HG02571 (cell line): Measurements from ENCODE around the gene PSMD11.
A peak's percentile ranks its signal among the peaks of the same experiment; 100 is the strongest.

Source experiments
- ATAC-seq: cut with Tn5 transposase; IDR thresholded peaks from one replicate; pipeline ENCODE4 v1.9.1; 2021; ENCODE audit warnings: mild to moderate bottlenecking, moderate library complexity; ENCODE audit not compliant: unreplicated experiment

PSMD11 gene

DNA sequence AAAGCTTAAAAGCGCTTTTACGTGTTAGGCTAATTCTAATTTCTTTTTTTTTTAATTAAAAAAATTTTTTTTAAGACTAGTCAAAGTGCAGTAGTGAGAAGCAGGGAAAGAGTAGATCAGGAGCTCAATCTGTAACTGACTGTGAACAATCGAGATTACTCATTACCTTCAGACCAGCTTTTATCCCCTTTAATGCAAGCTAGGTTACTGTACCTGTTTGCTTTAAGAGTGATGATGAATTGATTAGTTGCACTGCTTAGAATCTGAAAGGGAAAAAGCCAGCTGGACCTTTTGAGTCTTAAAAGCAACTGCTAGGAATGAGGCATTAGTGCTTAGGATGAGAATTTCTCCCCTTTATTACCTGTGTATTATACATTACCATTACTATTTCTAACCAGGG is 19.0 kb downstream of the PSMD11 start:
- ATAC-seq = no peak

DNA sequence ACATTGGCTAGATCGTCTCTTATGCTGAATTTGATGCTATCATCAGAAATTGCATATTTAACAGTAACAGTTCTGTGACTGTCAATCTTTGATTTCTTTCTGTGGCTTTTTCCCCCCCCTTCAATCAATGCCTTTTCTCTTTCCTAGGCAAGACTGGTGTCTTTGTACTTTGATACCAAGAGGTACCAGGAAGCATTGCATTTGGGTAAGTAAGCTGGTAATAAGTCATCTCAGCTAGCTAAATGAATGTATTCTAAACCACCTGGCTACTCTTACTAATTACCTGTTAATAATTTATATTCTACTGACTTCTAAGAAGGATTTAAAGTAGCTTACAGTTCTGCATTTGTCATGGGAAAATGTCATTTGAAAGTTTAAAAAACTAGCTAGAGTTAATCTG is 20.1 kb downstream of the PSMD11 start:
- no peak for ATAC-seq

DNA sequence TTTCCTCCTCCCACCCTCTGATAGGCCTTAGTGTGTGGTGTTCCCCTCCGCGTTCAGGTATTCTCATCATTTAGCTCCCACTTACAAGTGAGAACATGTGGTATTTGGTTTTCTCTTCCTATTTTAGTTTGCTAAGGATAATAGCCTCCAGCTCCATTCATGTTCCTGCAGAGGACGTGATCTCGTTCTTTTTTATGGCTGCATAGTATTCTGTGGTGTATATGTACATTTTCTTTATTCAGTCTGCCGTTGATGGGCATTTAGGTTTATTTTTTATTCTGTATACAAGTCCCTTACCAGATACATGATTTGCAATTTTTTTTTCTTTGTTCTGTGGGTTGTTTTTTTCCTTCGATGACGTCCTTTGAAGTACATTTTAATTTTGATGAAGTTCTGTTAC is 23.6 kb downstream of the PSMD11 start:
- no peak for ATAC-seq

DNA sequence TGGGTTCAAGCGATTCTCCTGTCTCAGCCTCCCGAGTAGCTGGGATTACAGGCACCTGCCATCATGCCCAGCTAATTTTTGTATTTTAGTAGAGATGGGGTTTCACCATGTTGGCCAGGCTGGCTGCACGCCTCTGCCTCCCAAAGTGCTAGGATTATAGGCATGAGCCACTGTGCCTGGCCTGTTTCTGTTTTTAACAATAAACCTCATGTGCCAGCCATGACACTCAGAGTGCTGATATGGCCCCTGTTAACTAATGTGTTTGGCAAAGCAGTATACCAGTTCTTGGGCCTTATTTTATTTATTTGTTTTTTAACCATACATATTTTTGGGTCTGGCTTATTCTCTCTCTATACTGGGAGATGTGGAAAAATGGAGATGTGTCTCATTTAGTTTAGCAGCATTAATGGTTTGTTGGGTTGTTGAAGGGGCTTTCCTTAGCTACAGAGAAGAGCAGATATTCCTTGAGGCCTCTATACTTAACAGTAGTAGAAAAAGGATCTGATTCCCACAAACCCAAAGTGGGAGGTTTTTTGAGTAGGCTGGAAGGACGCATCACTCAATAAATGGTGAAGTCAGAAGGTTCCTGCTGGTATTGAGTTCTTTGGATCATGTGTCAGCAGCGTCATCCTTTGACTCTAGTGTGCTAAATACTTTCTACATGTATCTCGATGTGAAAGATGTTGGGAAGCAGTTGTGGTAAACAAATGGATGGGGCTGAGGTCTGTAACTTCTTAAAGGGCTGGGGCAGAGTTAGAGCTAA is 26.3 kb downstream of the PSMD11 start:
- ATAC-seq = no peak

DNA sequence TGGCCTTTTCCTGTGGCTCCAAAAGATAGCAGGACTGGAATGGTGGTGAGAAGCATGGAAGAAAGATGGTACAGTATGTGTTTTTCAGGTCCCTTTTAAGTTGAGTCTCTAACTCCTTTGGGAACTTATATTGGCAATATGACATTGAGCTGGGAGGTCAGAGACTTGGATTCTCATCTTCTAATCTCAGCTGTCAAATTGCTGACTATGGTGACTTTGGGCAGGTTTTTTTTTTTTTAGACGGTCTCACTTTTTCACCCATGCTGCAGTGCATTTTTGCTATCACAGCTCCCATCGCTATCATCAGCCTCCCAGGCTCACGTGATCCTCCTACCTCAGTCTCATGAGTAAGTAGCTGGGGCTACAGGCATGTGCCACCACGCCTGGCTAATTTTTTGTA is 27.3 kb downstream of the PSMD11 start:
- no peak for ATAC-seq

DNA sequence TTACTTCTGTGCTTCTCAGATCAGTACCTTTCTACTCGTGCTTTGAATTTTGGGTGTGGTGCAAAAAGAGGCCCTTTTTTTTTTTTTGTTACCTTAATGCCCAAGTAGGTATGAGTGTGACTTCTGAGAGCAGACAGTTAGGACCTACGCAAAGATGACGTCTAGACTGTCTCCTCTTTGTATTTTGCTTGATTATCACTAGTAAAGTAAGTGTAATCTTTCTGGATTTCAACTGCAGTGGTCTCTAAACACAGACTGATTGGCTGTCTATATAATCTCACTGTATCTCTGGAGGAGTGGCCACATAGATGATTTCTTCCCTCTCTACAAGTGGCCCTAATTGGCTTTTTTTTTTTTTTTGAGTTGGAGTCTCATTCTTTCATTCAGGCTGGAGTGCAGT is 30.9 kb downstream of the PSMD11 start:
- ATAC-seq = no peak

DNA sequence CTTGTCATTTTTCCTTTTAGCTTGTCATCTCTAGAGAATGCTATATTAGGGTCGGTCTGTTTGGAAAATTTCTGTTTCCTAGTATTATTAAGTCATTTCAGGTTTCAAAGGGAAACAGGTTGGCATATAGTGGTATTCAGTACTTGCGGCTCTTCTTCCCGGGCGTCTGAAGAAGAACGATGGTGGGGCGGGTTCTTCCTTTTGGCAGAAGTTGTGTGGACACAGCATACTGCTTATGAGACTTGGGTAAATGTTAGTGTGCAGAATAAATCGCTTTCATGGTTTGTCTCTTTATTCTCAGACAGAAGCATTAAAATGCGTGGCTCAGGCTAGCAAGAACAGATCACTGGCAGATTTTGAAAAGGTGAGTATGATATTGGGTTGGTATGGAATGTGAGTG is 32.9 kb downstream of the PSMD11 start:
- ATAC-seq = no peak

DNA sequence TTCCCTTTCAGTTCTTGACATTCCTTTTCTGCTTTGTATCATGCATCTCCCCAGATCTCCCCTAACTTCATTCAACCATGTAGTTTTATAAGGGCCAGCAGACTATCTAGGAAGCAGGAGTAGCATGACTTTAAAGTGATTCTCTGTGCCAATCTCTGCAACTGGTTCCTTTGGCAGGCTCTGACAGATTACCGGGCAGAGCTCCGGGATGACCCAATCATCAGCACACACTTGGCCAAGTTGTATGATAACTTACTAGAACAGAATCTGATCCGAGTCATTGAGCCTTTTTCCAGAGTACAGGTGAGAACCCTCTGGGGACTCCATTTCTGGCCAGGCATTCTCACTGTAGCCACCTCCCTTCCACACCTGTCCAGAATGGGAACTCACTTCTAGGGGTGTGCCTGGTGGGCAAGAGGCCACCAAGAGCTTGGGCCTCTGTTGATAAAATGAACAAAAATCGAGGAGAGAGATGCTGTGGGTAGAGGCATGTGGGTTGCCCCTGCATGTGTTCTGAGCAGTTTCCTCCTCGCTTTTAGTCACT is 34.8 kb downstream of the PSMD11 start:
- ATAC-seq = no peak

DNA sequence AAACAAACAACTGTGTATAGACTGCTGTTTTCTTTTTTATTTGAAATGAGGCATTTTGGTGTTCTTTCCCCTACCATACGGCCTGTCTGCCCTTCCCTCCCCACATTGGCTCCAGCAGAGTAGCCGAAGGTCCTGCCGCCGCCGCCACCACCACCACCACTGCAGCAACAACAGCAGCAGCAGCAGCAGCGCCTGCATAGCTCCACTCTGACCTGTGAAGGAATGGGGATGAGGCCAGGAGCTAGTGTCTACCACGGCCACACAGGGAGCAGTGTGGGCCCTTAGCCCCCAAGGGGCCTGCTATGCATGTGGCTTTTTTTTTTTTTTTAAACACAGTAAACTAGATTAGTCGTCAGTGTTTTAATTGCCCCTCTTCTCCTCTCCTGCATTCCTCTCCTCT is 36.9 kb downstream of the PSMD11 start:
- ATAC-seq = no peak

DNA sequence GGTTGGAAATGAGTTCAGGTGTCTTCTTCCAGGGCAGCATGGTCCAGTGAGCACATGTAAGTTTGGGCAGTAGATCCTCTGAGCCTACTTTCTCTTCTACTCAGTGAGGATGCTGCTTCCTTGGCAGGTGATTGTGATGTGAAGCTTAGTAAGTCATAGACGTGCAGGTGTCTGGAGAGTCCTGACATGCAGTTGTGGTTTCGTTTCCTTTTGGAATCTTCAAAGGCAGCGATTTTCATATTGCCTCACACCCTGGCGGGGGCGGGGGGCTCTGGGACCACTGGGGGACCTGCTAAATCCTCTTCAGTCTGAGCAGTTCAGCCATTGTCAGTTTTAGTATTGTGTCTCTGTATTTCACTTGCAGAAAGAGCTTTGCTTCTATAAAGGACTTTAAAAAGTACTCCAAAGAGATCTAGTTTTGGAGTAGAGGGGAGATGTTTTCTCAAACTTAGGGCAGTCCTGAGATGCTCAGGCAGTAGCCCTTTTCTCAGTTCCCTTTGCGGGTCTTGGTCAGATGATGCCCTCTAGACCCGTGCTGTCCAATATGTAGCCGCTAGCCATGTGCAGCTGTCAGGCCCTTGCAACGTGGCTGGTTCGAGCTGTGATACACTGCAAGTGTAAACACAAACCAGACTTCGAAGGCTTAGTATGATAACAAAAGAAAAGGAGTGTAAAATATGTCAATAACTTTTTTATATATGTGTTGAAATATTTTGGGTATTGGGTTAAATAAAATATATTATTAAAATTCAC is 38.4 kb downstream of the PSMD11 start:
- ATAC-seq = no peak

DNA sequence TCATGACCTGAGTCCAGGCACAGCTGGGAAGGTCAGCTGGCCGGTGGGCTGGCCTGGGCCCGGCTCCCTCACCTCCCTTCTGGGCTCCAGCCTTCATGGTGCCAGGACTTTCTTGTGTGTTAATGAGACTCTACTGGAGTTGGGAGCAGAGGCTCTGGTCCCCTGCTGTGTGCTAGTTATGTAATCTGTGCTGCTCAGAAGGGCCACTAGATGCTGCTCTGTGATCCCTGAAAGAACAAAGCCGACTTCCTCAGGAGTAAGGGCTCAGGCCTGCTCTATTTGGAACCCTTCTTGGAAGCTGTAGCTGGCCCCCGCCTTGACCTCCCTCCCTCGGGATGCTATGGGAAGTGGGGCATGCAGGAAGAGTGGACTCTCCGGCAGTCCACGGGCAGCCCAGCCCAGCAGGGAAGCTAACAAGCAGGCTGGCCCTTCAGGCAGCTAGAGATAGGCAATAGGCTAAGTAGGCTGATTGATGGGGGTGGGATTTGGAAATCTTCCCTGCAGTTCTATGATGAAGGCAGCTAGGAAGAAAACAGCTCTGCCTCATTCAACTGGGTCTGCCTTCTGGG is 39.2 kb downstream of the PSMD11 start:
- ATAC-seq = no peak

DNA sequence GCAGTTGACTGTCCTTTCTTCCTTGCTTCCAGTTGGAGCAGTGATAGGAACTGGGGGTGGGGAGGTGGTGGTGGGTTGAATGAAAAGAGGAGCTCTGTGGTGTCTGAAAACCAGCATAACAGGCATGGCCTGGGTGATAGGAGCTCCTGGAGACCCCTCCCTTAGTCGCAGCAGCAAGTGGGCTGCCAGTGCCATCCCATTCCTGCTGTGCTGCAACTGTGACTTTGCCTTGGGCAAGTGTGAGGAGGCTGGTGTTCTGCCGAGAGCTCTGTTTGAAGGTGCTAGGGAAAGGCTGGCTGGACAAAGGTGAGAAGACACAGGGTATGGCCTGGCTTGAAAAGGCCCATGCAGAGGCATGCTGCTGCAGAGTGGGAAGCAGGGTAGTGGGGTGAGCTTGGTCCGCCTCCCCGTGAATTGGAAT is 39.7 kb downstream of the PSMD11 start:
- ATAC-seq = no peak

DNA sequence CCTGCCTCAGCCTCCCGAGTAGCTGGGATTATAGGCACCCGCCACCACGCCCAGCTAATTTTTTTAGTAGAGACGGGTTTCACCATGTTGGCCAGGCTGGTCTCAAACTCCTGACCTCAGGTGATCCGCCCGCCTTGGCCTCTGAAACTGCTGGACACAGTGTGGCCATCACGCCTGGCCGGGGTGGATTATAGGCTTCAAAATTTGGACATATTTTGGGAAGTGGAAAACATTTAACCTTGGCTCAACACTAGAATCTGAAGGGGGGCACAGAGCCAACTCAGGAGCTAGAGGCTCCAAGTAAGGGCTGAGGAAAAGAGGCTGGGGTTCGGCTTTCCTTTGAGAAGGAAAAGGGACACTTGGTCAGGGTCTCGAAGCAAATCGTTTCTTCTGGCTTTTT is 40.3 kb downstream of the PSMD11 start:
- no peak for ATAC-seq

DNA sequence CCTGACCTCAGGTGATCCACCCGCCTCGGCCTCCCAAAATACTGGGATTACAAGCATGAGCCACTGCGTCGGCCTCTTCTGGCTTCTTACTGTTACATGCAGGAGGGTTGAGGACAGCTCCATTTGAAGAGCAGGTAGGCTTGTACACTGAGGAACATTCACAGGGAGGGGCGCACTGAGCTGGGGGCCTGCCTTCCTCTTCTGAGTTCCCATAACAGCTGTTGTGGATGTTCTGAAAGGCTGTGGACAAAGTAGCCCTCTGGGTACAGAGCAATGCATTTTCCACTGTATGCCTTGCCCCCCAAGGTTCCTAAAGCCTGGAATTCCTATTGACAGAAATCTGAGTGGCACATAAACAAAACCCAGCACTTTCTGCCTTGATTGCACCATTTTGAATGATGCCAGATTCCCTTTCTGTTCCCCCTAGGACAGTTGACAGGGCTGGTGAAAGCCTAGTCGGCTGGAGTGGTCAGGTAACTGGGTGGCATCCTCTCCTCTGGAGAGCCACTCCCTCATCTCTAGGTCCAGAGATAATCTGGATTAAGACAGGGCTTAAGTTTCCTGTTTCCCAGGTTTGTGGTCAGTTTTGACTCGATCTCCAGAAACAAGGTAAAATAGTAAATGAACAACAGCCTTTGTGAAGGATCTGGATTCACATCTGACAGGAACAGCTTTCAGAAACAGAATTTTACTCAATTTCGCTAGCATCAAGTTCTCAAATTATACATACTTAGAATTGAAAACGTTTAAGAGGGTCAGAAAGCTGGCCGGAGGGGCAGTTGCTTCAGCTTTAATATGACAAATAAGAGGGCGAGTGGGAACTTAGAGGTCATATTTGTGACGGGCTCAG is 41.2 kb downstream of the PSMD11 start:
- no peak for ATAC-seq

DNA sequence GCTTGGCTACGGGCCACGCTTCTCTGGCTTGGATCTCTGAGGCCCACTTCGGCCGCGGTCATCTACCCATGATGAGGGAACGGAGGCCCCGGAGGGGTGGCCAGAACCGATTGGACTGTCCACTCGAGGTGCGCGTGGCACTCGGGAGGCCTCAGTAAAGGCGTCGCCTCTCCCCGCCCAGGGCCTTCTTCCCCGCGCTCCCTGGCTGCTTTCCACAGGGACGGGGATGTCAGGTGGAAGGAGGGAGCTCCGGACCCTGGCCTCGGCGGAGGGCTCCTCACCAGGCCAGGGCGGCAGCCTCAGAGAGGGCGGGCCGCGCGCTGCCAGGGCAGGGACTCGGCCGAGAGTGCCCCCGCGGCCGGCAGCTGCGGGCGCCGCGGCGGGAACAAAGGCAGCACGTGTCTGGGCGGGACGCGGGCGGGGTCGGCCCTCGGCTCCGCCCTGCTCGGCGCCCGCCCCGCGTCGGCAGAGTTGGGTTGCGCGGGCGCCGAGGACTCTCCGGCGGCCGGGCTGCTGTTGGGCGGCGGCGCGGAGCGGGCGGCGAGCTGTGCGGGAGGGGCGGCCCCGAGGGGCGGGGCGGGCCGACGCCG is 41.9 kb downstream of the PSMD11 start:
- peak; percentile 46 for ATAC-seq

DNA sequence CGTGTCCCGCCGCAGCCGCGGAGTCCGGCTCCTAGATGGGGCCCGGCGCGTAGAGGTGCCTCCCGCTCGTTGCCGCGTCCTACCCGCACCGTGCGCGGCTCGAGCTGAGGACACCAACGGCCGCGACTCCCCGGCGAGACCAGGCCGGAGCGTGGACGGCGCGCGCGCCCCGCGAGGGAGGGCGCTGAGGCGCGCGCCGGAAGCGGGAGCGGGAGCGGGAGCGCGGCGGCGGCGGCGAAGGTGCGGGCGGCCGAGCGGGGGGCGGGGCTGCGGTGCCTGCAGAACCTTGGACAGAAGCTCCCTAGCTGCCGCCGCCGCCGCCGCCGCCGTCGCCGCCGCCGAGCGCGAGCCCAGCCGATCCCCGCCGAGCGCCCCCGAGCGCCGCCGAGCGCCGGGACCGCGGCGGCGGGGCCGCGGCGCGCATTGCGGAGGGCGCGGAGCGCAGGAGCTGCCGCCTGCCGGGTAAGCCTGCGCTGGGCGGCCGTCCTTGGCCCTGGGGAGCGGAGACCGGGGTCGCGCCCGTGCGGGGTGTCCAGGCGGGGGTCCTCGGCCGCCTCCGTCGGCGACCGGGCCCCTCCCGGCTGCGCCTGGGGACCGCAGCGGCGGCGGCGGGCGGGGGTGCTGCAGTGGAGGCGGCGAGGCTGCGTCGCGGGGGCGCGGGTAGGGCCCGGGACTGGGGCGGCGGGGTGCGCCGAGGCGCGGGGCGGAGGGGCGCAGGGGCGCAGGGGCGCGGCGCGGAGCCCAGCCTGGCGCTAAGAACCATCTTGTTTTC is 42.6 kb downstream of the PSMD11 start, which contains the start of gene CDK5R1:
CDK5R1 (plus strand) TSS at position 293 of the 772 bp plus-strand sequence. CDS start 628 bp downstream, outside the sequence.
- ATAC-seq = peak; percentile 41

DNA sequence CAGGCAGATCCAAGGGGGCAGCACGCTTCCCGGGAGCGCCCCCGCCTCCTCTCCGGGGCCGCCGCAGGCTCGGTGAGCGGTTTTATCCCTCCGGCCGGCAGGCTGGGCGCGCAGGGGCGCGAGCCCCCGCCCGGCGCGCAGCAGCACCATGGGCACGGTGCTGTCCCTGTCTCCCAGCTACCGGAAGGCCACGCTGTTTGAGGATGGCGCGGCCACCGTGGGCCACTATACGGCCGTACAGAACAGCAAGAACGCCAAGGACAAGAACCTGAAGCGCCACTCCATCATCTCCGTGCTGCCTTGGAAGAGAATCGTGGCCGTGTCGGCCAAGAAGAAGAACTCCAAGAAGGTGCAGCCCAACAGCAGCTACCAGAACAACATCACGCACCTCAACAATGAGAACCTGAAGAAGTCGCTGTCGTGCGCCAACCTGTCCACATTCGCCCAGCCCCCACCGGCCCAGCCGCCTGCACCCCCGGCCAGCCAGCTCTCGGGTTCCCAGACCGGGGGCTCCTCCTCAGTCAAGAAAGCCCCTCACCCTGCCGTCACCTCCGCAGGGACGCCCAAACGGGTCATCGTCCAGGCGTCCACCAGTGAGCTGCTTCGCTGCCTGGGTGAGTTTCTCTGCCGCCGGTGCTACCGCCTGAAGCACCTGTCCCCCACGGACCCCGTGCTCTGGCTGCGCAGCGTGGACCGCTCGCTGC is 43.3 kb downstream of the PSMD11 start:
- ATAC-seq = no peak

DNA sequence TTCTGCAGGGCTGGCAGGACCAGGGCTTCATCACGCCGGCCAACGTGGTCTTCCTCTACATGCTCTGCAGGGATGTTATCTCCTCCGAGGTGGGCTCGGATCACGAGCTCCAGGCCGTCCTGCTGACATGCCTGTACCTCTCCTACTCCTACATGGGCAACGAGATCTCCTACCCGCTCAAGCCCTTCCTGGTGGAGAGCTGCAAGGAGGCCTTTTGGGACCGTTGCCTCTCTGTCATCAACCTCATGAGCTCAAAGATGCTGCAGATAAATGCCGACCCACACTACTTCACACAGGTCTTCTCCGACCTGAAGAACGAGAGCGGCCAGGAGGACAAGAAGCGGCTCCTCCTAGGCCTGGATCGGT is 43.9 kb downstream of the PSMD11 start:
- ATAC-seq = no peak

DNA sequence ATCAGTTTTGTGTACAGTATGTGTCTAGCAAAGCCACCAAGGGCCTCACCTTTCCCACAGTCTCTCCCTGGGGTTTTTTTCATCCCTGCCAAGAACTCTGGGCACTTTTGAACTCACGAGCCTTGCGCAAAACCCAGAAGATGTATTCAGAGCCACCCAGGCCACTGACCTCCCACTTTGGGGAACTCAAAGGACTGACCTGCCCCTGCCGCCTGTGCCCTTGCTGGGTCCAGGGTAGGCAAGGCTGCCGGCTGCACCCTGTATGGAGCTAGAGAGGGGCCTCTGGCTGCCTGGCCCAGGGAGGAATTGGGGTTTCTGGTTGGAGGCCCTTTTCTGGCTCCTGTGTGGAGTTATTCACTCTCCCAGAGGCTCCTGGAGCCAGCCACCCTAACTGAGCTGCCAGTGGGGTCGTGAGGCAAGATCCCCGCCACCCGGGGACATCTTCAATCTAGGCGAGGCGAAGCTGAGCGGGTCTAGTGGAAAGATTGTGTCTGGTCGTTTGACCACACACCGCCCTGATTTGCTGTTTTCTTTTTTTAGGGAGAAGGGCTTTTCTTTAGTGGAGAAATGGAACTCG is 44.4 kb downstream of the PSMD11 start:
- no peak for ATAC-seq
